Duodenal mucosa (tissue), 2 donors: Measurements from ENCODE around the gene LGALS9C.
"Not testable (repeated sequence)": the region's sequence is repeated elsewhere in the genome, so short reads cannot be mapped to it uniquely, and the experiment has no call there.

Experiments used
- H3K27ac ChIP-seq: one replicate; pipeline ENCODE4 v1.7.0; 2013; ENCODE audit warnings: low read depth, low read length
- H3K27me3 ChIP-seq, 2 donors: one replicate each; pipeline ENCODE4 v1.7.0; 2013; ENCODE audit warnings: low read length in 2 of 2, control low read depth in 1 of 2; ENCODE audit not compliant: insufficient read depth in 2 of 2, control insufficient read depth in 1 of 2
- H3K36me3 ChIP-seq, 2 donors: one replicate each; pipeline ENCODE4 v1.7.0; 2013; ENCODE audit warnings: low read length in 2 of 2, control low read depth in 1 of 2; ENCODE audit not compliant: insufficient read depth in 2 of 2, control insufficient read depth in 1 of 2
- H3K4me1 ChIP-seq, 2 donors: one replicate each; pipeline ENCODE4 v1.7.0; 2013; ENCODE audit warnings: low read length in 2 of 2, control low read depth in 1 of 2; ENCODE audit not compliant: insufficient read depth in 2 of 2, control insufficient read depth in 1 of 2
- H3K4me3 ChIP-seq, 2 donors: one replicate each; pipeline ENCODE4 v1.7.0; 2013; ENCODE audit warnings: low read length in 2 of 2, low read depth in 1 of 2
- H3K9ac ChIP-seq, 2 donors: one replicate each; pipeline ENCODE4 v1.7.0; 2013; ENCODE audit warnings: low read length in 2 of 2, low read depth in 1 of 2
- H3K9me3 ChIP-seq, 2 donors: one replicate each; pipeline ENCODE4 v1.7.0; 2013; ENCODE audit warnings: low read length in 2 of 2, control low read depth in 1 of 2; ENCODE audit not compliant: control insufficient read depth in 1 of 2

Gene LGALS9C

DNA sequence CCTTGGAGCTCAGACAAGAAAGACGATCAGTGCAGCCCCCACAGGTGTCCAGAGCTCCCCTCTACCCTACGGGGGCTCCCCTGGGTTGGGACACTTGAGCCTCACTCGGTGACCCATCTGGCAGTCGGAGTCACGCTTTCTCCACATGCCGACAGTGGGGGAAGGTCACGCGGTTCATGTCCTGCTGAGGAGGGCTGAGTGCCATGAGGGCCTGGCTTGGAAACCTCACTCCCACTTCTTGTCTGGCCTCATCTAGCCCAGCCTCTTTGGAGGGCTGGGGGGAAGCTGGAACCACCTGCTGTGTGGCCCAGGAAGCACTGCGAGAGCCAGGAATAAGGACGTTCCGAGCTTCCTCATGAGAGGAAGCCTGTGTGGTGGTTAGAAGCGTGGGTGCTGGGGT lies 1.8 kb downstream of the LGALS9C start:
- not testable (repeated sequence) for H3K4me3 ChIP-seq, H3K27ac ChIP-seq, H3K36me3 ChIP-seq, H3K27me3 ChIP-seq, H3K9me3 ChIP-seq, H3K4me1 ChIP-seq, H3K9ac ChIP-seq

DNA sequence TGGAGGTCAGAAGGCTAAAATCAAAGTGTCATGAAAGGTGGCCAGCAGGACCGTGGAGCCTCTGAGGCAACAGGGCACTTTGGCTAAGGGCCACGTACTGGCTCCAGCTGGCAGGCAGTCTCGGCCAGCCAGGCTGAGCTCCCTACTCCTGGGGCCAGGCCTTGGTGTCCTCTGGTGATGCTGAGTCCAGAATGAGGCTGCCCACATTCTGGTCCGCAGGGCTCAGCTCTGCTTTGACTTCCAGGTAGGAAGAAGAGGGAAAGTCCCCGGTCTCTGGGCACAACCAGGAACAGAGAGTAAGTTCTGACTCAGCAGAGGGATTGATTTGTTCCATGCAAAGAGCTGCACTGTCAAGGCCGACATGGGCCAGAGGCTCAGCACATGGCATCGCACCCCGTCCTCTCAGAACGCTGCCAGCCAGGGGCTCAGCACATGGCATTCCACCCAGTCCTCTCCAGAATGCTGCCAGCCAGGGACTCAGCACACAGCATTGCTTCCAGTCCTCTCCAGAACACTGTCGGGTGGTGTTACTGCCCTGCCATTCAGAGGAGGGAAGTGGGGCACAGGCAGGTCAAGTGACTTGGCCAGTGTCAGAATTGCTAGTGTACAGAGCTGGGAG lies 2.5 kb downstream of the LGALS9C start:
- not testable (repeated sequence) for H3K9me3 ChIP-seq, H3K4me1 ChIP-seq, H3K4me3 ChIP-seq, H3K9ac ChIP-seq, H3K36me3 ChIP-seq, H3K27ac ChIP-seq, H3K27me3 ChIP-seq

DNA sequence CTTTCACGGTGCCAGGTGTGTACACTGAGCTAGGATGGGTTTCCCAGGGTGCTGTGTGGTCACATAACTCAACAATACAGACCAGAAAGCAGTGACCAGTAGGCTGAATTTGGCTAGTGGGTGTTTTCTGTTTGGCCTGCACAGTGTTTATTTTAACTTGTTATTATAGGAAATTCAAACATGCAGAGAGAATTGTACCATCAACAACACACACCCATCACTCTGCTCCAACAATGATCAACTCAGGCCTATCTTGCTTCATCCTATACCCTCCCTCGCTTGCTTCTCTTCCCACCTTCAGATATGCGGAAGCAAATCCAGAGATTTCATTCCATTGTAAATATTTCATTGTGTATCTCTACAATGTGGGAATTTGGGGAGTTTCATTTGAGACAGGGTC lies 5.2 kb downstream of the LGALS9C start:
- not testable (repeated sequence) for H3K27me3 ChIP-seq, H3K36me3 ChIP-seq, H3K4me1 ChIP-seq, H3K27ac ChIP-seq, H3K9ac ChIP-seq, H3K9me3 ChIP-seq, H3K4me3 ChIP-seq

DNA sequence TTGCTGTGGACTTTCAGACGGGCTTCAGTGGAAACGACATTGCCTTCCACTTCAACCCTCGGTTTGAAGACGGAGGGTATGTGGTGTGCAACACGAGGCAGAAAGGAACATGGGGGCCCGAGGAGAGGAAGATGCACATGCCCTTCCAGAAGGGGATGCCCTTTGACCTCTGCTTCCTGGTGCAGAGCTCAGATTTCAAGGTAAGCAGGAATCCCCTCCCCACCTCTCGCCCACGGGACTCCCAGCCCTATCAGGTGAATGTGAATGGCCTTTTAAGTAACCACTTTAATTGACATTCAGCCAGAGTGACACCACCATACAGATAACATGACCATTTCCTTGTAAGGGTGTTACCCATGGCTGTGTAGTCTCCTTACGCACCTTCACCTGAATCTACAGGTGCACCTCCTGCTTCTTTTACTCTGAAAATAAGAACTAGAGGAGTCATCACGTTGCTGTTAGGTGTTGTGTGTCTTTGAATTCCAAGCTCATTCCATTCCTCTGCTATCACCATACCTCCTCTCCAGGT lies 9.4 kb downstream of the LGALS9C start:
- H3K9ac ChIP-seq, H3K36me3 ChIP-seq, H3K27me3 ChIP-seq, H3K4me1 ChIP-seq, H3K9me3 ChIP-seq, H3K4me3 ChIP-seq, H3K27ac ChIP-seq: not testable (repeated sequence)

DNA sequence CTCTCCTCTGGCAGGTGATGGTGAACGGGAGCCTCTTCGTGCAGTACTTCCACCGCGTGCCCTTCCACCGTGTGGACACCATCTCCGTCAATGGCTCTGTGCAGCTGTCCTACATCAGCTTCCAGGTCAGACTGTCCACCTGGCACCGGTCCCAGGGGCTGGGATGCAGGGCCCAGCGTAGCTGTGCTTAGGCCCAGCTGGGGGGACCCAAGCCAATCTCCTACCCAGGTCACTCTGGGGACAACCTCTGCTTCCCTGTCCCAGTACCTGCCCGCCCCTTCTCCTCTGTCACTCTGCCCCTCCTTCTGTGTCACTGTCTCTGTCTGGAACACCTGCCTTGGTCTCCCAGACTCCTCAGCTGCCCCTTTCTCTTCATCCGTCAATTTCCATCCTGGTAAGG lies 11.0 kb downstream of the LGALS9C start:
- not testable (repeated sequence) for H3K36me3 ChIP-seq, H3K27me3 ChIP-seq, H3K27ac ChIP-seq, H3K9me3 ChIP-seq, H3K4me3 ChIP-seq, H3K9ac ChIP-seq, H3K4me1 ChIP-seq

DNA sequence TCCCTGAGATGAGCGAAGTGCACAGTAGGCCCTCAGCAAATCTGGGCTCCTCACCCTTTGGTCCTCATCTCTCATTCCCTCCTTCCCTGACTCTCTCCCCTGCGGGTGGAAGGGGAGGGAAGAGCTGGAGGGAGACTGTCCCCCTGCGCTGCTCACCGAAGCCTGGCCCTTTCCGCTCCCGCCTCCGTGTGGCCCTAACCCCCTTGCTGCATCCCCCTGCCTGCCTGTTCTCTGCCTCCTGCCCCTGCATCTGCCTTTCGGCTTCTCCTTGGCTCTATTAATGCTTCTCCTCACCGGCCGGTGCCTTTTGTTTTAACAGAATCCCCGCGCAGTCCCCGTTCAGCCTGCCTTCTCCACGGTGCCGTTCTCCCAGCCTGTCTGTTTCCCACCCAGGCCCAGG lies 12.0 kb downstream of the LGALS9C start:
- H3K9me3 ChIP-seq, H3K27ac ChIP-seq, H3K4me1 ChIP-seq, H3K27me3 ChIP-seq, H3K4me3 ChIP-seq, H3K9ac ChIP-seq, H3K36me3 ChIP-seq: not testable (repeated sequence)

DNA sequence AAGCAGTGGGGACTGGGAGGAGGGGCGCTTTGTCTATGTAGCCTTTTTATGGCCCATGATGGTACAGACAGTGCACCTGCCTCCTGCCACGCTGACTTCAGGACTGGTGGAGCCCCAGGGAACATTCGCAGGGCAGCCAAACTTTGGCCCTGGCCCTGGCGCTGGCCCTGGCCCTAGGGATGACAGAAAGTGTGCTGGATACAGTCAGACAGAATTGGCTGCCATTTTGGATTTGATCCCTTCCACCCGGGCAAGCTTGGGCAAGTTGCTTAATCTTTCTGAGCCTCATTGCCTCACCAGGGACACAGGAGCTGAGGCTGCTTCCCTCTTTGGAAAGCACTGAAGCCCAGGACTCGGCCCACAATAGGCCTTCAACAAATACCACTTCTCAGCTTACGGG lies 13.4 kb downstream of the LGALS9C start:
- not testable (repeated sequence) for H3K4me1 ChIP-seq, H3K9ac ChIP-seq, H3K27me3 ChIP-seq, H3K36me3 ChIP-seq, H3K27ac ChIP-seq, H3K4me3 ChIP-seq, H3K9me3 ChIP-seq

DNA sequence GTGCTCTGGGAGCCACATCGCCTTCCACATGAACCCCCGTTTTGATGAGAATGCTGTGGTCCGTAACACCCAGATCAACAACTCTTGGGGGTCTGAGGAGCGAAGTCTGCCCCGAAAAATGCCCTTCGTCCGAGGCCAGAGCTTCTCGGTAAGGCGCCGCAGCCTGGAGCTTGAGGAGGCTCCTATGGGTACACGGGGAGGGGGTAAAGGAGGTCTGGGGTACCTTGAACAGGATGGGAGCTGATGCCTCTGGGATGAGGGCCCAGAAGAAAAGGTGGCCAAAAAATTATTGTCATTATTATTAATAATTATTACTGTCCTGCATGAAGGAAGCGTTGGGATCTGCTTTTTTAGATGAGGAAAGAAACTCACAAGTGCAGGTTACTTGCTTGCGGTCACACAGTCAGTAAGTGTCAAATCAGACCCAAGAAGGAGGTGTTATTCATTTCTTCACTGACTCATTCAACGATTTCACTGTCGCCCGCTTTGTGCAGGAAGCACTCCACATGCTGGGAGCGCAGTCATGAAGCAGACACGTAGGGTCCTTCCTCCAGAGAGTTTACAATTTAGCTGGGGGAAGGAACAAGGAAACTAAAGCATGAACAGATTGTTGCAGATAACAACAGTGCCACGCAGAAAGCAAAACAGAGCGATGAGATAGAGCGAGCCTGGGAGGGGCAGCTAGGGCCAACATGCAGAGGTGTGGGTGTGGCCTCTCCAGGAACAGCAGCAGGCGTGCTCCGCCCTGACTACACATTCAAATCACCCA lies 16.3 kb downstream of the LGALS9C start:
- H3K27me3 ChIP-seq, H3K36me3 ChIP-seq, H3K4me1 ChIP-seq, H3K27ac ChIP-seq, H3K9me3 ChIP-seq, H3K9ac ChIP-seq, H3K4me3 ChIP-seq: not testable (repeated sequence)

DNA sequence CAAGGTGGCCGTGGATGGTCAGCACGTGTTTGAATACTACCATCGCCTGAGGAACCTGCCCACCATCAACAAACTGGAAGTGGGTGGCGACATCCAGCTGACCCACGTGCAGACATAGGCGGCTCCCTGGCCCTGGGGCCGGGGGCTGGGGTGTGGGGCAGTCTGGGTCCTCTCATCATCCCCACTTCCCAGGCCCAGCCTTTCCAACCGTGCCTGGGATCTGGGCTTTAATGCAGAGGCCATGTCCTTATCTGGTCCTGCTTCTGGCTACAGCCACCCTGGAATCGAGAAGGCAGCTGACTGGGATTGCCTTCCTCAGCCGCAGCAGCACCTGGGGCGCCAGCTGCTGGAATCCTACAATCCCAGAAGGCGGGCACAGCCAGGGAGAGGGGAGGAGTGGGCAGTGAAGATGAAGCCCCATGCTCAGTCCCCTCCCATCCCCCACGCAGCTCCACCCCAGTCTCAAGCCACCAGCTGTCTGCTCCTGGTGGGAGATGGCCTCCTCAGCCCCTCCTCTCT lies 17.7 kb downstream of the LGALS9C start:
- H3K9me3 ChIP-seq, H3K27ac ChIP-seq, H3K36me3 ChIP-seq, H3K9ac ChIP-seq, H3K4me3 ChIP-seq, H3K27me3 ChIP-seq, H3K4me1 ChIP-seq: not testable (repeated sequence)

DNA sequence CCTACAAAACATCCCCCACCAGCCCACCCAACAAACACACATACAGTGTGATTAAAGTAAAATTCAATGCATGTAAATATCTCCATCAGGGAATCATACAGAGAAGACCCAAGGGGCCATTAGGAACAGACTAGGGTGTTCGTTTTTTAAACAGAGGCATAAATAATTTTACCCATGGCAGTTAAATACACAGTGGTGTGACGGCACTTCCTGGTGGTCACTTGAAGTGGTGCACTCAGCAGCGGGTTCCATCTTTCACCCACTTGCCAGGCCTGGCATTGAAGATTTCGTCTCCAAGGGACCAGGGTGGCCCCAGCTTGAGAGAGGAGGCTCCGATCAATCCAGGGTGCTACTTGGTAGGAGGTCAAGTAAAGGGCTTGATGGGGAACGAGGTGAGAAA lies 20.5 kb downstream of the LGALS9C start:
- not testable (repeated sequence) for H3K9ac ChIP-seq, H3K4me3 ChIP-seq, H3K4me1 ChIP-seq, H3K36me3 ChIP-seq, H3K9me3 ChIP-seq, H3K27me3 ChIP-seq, H3K27ac ChIP-seq
